Coronary artery (tissue), 2 donors: Measurements from ENCODE around the gene KCNS3.

Source experiments
- DNase-seq: peaks from one replicate; pipeline ENCODE4 v3.0.0-alpha.2; 2017; ENCODE audit warnings: low spot score
- H3K27ac ChIP-seq, 2 donors: fragments of 200-600 bp; sonication (generic); one replicate each; pipeline ENCODE4 v1.5.1; 2016 to 2019
- H3K4me3 ChIP-seq: fragments of 200-600 bp; sonication (generic); 2 replicates; pipeline ENCODE4 v1.5.1; 2016; ENCODE audit warnings: mild to moderate bottlenecking, moderate library complexity
- TF ChIP-seq, protein P1 (sequence below): fragments of 200-600 bp; sonication (generic); IDR thresholded peaks from one replicate; pipeline ENCODE4 v1.5.1; 2019; ENCODE audit warnings: antibody characterized with exemption

Gene KCNS3

GRCh38 chr2:17846676-17847075, 31.8 kb upstream of the KCNS3 start:
- TF ChIP-seq, protein P1, sequence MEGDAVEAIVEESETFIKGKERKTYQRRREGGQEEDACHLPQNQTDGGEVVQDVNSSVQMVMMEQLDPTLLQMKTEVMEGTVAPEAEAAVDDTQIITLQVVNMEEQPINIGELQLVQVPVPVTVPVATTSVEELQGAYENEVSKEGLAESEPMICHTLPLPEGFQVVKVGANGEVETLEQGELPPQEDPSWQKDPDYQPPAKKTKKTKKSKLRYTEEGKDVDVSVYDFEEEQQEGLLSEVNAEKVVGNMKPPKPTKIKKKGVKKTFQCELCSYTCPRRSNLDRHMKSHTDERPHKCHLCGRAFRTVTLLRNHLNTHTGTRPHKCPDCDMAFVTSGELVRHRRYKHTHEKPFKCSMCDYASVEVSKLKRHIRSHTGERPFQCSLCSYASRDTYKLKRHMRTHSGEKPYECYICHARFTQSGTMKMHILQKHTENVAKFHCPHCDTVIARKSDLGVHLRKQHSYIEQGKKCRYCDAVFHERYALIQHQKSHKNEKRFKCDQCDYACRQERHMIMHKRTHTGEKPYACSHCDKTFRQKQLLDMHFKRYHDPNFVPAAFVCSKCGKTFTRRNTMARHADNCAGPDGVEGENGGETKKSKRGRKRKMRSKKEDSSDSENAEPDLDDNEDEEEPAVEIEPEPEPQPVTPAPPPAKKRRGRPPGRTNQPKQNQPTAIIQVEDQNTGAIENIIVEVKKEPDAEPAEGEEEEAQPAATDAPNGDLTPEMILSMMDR: no peak
- no peak overlapping the region for H3K27ac ChIP-seq
- no peak for DNase-seq
- no peak overlapping the region for H3K4me3 ChIP-seq

DNA sequence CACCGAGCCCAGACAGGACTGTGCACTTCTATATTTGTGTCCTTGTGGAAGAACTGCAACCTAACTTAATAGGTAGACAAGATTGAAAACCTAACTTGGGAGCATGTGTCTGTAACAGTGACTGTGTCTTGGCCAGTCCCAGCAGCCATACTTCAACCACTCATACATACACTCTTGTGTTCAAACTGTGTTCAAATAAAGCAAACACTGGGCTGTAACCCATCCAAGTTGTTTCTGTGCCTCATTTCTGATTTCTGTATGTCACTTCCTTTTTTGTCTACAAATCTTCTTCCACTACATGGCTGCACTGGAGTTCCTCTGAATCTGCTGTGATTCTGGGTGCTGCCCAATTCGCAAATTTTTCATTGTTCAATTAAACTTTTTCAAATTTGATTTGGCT, 31.2 kb upstream of the KCNS3 start:
- no peak for DNase-seq
- H3K27ac ChIP-seq: no peak overlapping the region
- TF ChIP-seq, protein P1: no peak

DNA sequence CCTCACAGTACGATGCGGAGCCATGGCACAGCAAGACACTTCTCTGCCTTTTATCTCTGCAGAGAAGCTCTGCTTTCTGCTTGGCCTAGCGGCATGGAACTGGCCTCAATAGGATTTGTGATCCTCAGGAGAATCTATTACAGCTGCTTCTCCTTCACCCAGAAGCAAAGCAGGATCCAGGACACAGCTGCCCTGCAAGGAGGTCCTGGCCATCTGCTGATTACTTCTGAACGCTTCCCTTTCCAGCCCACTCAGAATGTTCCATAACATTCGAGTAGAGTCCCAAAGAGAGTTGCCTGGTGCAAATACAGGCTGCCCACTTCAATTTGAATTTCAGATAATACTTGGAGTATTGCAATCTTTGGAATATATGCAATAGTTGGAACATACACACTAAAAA, 29.2 kb upstream of the KCNS3 start:
- TF ChIP-seq, protein P1: no peak
- Histone ChIP-seq H3K4me3 (no peak overlapping the region), H3K27ac (no peak overlapping the region)
- no peak for DNase-seq

More for the DNA sequence above, 31.2 kb upstream of the KCNS3 start:
- no peak overlapping the region for H3K4me3 ChIP-seq

- TF ChIP-seq, protein P1: no peak
- no peak for DNase-seq
- Histone ChIP-seq H3K4me3 (no peak overlapping the region), H3K27ac (no peak overlapping the region)
Observed at GRCh38 chr2:17850151-17850550, 28.3 kb upstream of the KCNS3 start.

DNA sequence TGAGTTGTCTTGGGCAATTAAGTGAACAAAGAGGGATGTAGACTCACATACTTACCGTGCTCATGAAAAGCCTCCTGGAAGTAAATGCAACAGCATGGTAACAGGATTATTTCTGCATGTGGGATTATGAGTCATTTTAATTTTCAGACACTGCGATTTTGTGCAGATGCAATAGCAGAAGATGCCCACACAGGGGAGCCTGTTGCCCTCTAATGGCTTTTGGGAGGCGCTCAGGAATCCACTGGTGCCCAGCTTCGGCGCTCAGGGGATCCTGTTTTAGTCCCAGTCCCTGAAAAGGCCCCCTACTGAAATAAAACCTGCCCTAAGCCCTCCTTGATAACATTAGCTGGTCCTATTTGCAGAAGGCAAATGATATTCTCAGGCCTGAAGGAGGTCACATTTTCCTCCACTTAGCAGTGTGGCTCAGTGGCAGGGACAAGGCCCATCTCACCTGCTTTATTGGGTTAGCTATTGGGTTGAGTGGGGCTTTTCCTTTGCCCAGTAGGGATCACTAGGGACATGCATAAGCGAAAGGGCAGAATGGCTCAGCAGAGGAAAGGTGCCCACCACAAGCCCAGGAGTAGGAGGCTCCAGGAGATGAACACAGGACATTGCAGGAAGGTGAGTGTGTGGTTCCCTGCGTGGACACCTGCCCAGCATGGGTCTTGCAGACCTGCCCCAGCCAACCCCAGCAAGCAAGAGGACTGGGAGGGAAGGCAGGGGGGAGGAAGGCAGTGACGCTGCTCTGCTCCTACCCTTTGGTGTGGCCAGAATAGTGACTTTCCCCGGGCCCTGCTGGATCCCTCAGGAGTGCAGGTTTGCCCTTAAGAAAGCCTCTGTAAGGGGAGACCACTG, 26.5 kb upstream of the KCNS3 start:
- no peak for DNase-seq
- TF ChIP-seq, protein P1: peak; percentile 78

DNA sequence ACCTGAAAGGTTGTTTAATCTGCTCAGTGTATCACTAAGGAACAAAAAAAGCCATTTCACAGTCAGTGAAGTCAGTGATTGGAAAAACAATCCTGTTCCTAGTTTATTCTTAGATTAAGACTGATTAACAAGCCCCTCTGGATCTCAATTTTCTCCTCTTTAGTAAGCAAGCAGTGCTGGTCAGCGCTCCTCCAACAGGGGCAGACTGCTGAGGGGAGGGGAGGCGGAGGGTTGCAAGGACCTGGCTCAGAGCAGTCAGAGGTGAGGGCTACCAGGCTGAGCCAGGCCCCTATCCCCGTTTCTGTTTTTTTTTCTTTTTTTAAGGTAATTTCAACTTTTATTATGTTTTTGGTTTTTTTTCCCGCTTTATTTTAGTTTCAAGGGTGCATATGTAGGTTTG, 24.7 kb upstream of the KCNS3 start:
- no peak overlapping the region for H3K4me3 ChIP-seq
- no peak for DNase-seq
- TF ChIP-seq, protein P1: no peak
- no peak overlapping the region for H3K27ac ChIP-seq

More for the DNA sequence above, 26.5 kb upstream of the KCNS3 start:
- no peak overlapping the region for H3K4me3 ChIP-seq
- H3K27ac ChIP-seq: no peak overlapping the region

- no peak overlapping the region for H3K27ac ChIP-seq
- TF ChIP-seq, protein P1: no peak
- H3K4me3 ChIP-seq: no peak overlapping the region
- DNase-seq: no peak
Observed at GRCh38 chr2:17857021-17857420, 21.4 kb upstream of the KCNS3 start.
